HepG2 (cell line): ENCODE data around the gene PPP1R3C. TPM values are rescaled to one million over a fixed set of nuclear protein-coding genes. Genes with fewer than 3 reads are reported as not detected.
A peak's percentile ranks its signal among the peaks of the same experiment; 100 is the strongest.

ENCODE experiments used
- ELF3 ChIP-seq: IDR thresholded peaks from 2 replicates; pipeline ENCODE4 v1.6.1; 2016; ENCODE audit warnings: missing genetic modification reagents, missing compliant biosample characterization
- ERF ChIP-seq: IDR thresholded peaks from 2 replicates; pipeline ENCODE4 v1.6.1; 2018; ENCODE audit warnings: missing biosample characterization, missing genetic modification reagents
- HNF4G ChIP-seq, 2 experiments: sonication (generic) in 1 of 2; formaldehyde crosslinking in 1 of 2; IDR thresholded peaks; 2 replicates each; pipeline versions ENCODE4 v1.4.0 to v1.6.1; 2011 to 2020; ENCODE audit warnings: borderline replicate concordance in 2 of 2, low read depth in 2 of 2, mild to moderate bottlenecking in 2 of 2, low read length in 1 of 2, missing genetic modification reagents in 1 of 2, moderate library complexity in 1 of 2
- HOXA3 ChIP-seq: sonication (generic); formaldehyde crosslinking; IDR thresholded peaks from 2 replicates; pipeline ENCODE4 v1.5.0; 2020; ENCODE audit warnings: missing genetic modification reagents
- KMT2B ChIP-seq: IDR thresholded peaks from 2 replicates; pipeline ENCODE4 v1.6.1; 2016; ENCODE audit warnings: missing genetic modification reagents, missing compliant biosample characterization
- PPARG ChIP-seq: conservative IDR thresholded peaks from 2 replicates; pipeline ENCODE4 v1.6.1; 2016; ENCODE audit warnings: missing biosample characterization, missing genetic modification reagents
- SALL1 ChIP-seq: sonication (generic); formaldehyde crosslinking; IDR thresholded peaks from 2 replicates; pipeline ENCODE4 v1.8.0; 2022; ENCODE audit warnings: mild to moderate bottlenecking, missing genetic modification reagents
- SAP130 ChIP-seq: IDR thresholded peaks from 2 replicates; pipeline ENCODE4 v1.6.1; 2016; ENCODE audit warnings: low read depth
- STAT6 ChIP-seq: sonication (generic); formaldehyde crosslinking; IDR thresholded peaks from 2 replicates; pipeline ENCODE4 v1.4.0; 2020; ENCODE audit warnings: missing genetic modification reagents, mild to moderate bottlenecking, borderline replicate concordance
- XRCC5 ChIP-seq: fragments of 200-400 bp; formaldehyde crosslinking; optimal IDR thresholded peaks from 2 replicates; pipeline ENCODE3; 2017; ENCODE audit warnings: mild to moderate bottlenecking, low read length
- ZKSCAN8 ChIP-seq: IDR thresholded peaks from 2 replicates; pipeline ENCODE4 v1.6.1; 2016; ENCODE audit warnings: borderline replicate concordance, missing genetic modification reagents, missing compliant biosample characterization
- ZNF17 ChIP-seq: sonication (generic); formaldehyde crosslinking; IDR thresholded peaks from 2 replicates; pipeline ENCODE4 v1.5.0; 2020; ENCODE audit warnings: mild to moderate bottlenecking, missing genetic modification reagents
- ZNF296 ChIP-seq: sonication (generic); formaldehyde crosslinking; conservative IDR thresholded peaks from 2 replicates; pipeline ENCODE4 v1.5.0; 2020; ENCODE audit warnings: mild to moderate bottlenecking, missing genetic modification reagents
- ZNF652 ChIP-seq: IDR thresholded peaks from 2 replicates; pipeline ENCODE4 v1.6.1; 2016; ENCODE audit warnings: low read depth, borderline replicate concordance
- ZNF775 ChIP-seq: sonication (generic); formaldehyde crosslinking; IDR thresholded peaks from 2 replicates; pipeline ENCODE4 v1.4.0; 2020; ENCODE audit warnings: missing genetic modification reagents, mild to moderate bottlenecking, moderate library complexity, borderline replicate concordance
- polyA plus RNA-seq, 8 experiments: library from polyadenylated mRNA; depleted of rRNA in 3 of 8; stranded (reverse) in 7 of 8; unstranded in 1 of 8; fragments of >200 nt; fragmentation: Illumina TruSeq in 4 of 8; extraction: Trizol in 4 of 8; gene quantifications; 2 replicates each; pipeline versions ENCODE4 v1.2.1 to v1.2.3, GENCODE V29; 2011 to 2016; ENCODE audit warnings: low read depth in 4 of 8, missing spikeins in 1 of 8, mixed read lengths in 1 of 8; ENCODE audit not compliant: insufficient read depth in 1 of 8
- total RNA-seq, 5 experiments: library from RNA; depleted of rRNA; stranded (reverse); fragments of >200 nt; fragmentation: Illumina TruSeq; extraction: Trizol; gene quantifications; 2 replicates each; pipeline ENCODE4 v1.2.3, GENCODE V29; 2016; ENCODE audit warnings: low read depth in 1 of 5
- TF ChIP-seq, protein P1 (sequence below): IDR thresholded peaks from 2 replicates; pipeline ENCODE4 v1.6.1; 2016; ENCODE audit warnings: low read depth, borderline replicate concordance
- TF ChIP-seq, protein P2 (sequence below): IDR thresholded peaks from 2 replicates; pipeline ENCODE4 v1.6.1; 2016; ENCODE audit warnings: mild to moderate bottlenecking, missing biosample characterization, missing genetic modification reagents
- TF ChIP-seq, protein P3 (sequence below): sonication (generic); formaldehyde crosslinking; conservative IDR thresholded peaks from 2 replicates; pipeline ENCODE4 v1.8.1; 2023; ENCODE audit warnings: missing genetic modification reagents
- TF ChIP-seq, protein P4 (sequence below): sonication (generic); formaldehyde crosslinking; IDR thresholded peaks from 2 replicates; pipeline ENCODE4 v1.4.0; 2020; ENCODE audit warnings: missing genetic modification reagents

The PPP1R3C gene
- total and polyA plus RNA-seq, 2 of the 13 experiments (the other 11 are each of a cell fraction or from before 2014, with no cell fraction given): 13.3 to 14.8 TPM

DNA sequence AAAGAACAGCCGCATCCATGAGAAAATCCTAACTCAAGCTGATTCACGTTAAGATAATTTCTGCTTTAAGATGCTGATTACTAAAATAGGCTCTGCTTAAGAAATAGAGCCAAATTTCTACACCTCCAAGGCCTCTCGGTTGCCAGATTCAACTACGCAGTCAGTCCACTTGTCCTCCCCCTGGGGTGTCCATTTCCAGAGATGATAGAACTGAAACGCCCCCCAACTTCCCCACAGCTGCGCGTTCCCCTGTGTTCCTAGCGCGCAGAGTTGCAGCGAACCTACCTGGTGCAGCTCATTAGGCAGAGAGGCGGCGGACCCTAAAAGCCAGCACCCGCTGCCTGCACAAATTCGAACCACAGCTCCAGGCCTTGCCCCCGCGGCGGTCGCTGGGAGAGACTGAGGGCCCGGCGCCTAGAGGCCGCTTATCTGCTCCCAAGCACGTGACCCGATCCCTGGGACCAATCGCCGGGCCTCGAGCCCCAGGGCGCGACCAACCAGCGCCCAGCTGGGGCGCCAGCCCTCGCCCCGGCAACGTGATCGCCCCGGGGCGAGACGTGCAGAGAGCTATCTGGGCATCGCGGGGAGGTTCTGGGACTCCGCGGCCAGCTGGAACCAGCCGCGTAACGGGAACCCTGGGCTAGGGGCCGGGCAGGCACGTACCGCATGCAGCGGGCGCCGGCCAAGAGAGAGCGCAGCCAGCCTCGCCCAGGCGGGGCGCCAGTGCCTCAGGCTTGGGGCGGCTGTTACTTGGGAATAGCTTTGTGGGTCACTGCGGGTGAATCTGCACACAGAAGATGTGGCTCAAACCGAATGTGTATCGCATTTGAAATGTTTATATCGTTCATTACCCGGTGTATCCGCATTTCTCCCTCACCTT is at the start of gene PPP1R3C (continued):
- TF ChIP-seq KMT2B (CRISPR knock-in tag): peak; percentile 87
- peak; percentile 80; the same call in 1 of the 2 replicates for TF ChIP-seq ZKSCAN8 (CRISPR knock-in tag)
- TF ChIP-seq ELF3 (CRISPR knock-in tag): peak; percentile 87
- TF ChIP-seq ZNF296 (CRISPR knock-in tag): peak; percentile 87; the same call in 1 of the 2 replicates
- TF ChIP-seq SAP130: peak; percentile 94
- TF ChIP-seq ZNF652 (CRISPR knock-in tag): no peak
- peak; percentile 82 for TF ChIP-seq PPARG (CRISPR knock-in tag)
- TF ChIP-seq, protein P1, sequence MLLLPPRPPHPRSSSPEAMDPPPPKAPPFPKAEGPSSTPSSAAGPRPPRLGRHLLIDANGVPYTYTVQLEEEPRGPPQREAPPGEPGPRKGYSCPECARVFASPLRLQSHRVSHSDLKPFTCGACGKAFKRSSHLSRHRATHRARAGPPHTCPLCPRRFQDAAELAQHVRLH (CRISPR knock-in tag): peak; percentile 87; the same call in 1 of the 2 replicates
- TF ChIP-seq HNF4G (IDR thresholded peaks at IDR 0.05; ENCODE audit: borderline replicate concordance, low read depth, low read length): no peak
- peak; percentile 60; the same call in 1 of the 2 replicates for TF ChIP-seq HNF4G (CRISPR knock-in tag; IDR thresholded peaks at IDR 0.05; ENCODE audit: borderline replicate concordance, low read depth)
- peak; percentile 97 for TF ChIP-seq ERF (CRISPR knock-in tag)
- TF ChIP-seq, protein P2, sequence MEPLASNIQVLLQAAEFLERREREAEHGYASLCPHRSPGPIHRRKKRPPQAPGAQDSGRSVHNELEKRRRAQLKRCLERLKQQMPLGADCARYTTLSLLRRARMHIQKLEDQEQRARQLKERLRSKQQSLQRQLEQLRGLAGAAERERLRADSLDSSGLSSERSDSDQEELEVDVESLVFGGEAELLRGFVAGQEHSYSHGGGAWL (CRISPR knock-in tag): peak; percentile 97
- TF ChIP-seq, protein P3, sequence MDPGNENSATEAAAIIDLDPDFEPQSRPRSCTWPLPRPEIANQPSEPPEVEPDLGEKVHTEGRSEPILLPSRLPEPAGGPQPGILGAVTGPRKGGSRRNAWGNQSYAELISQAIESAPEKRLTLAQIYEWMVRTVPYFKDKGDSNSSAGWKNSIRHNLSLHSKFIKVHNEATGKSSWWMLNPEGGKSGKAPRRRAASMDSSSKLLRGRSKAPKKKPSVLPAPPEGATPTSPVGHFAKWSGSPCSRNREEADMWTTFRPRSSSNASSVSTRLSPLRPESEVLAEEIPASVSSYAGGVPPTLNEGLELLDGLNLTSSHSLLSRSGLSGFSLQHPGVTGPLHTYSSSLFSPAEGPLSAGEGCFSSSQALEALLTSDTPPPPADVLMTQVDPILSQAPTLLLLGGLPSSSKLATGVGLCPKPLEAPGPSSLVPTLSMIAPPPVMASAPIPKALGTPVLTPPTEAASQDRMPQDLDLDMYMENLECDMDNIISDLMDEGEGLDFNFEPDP (CRISPR knock-in tag): no peak
- TF ChIP-seq ZNF775 (CRISPR knock-in tag): no peak
- TF ChIP-seq ZNF17 (CRISPR knock-in tag): no peak
- peak; percentile 91 for TF ChIP-seq XRCC5
- peak; percentile 96 for TF ChIP-seq SALL1 (CRISPR knock-in tag)
- peak; percentile 91; the same call in 1 of the 2 replicates for TF ChIP-seq STAT6
- TF ChIP-seq, protein P4, sequence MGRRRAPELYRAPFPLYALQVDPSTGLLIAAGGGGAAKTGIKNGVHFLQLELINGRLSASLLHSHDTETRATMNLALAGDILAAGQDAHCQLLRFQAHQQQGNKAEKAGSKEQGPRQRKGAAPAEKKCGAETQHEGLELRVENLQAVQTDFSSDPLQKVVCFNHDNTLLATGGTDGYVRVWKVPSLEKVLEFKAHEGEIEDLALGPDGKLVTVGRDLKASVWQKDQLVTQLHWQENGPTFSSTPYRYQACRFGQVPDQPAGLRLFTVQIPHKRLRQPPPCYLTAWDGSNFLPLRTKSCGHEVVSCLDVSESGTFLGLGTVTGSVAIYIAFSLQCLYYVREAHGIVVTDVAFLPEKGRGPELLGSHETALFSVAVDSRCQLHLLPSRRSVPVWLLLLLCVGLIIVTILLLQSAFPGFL (CRISPR knock-in tag): peak; percentile 80
- TF ChIP-seq HOXA3 (CRISPR knock-in tag): peak; percentile 91
